Activated T-cell treated with anti-CD3 and anti-CD28 coated beads, Interleukin-2, amount 50 U/mL, for 1 hour (primary cell): ENCODE data around the gene RNH1.
"Not testable (repeated sequence)": the region's sequence is repeated elsewhere in the genome, so short reads cannot be mapped to it uniquely, and the experiment has no call there.

Experiments used
- DNase-seq: peaks from one replicate; pipeline ENCODE4 v3.0.0-alpha.2; 2020

Gene RNH1

DNA sequence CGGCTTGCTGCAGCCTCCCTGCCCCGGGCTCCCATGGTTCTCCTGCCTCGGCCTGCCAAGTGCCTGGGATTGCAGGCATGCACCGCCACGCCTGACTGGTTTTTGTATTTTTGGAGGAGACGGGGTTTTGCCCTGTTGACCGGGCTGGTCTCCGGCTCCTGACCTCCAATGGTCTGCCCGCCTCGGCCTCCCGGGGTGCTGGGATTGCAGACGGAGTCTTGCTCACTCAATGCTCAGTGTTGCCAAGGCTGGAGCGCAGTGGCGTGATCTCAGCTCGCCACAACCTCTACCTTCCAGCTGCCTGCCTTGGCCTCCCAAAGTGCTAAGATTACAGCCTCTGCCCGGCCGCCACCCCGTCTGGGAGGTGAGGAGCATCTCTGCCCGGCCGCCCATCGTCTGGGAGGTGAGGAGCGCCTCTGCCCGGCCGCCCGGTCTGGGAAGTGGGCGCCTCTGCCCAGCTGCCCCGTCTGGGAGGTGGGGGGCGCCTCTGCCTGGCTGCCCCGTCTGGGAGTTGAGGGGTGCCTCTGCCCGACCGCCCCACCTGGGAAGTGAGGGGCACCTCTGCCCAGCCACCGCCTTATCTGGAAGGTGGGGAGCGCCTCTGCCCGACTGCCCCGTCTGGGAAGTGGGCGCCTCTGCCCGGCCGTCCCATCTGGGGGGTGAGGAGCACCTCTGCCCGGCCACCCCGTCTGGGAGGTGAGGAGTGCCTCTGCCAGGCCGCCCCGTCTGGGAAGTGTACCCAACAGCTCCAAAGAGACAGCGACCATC is 10.1 kb upstream of the RNH1 start:
- not testable (repeated sequence) for DNase-seq

DNA sequence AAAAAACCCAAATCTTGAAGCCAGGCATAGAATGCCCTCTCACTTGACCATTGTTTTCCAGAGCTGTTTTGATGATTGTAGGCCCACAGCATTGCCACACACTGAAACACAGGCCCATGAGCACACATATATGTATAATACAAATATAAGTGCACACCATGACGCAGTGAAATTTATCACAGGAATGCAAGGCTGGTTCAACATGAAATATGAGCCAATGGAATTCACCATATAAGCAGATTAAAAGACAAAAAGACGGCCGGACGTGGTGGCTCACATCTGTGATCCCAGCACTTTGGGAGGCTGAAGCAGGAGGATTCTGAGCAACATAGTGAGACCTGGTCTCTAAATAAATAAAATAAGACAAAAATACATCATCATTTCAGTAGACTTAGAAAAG is 9.4 kb upstream of the RNH1 start:
- DNase-seq, result no peak

DNA sequence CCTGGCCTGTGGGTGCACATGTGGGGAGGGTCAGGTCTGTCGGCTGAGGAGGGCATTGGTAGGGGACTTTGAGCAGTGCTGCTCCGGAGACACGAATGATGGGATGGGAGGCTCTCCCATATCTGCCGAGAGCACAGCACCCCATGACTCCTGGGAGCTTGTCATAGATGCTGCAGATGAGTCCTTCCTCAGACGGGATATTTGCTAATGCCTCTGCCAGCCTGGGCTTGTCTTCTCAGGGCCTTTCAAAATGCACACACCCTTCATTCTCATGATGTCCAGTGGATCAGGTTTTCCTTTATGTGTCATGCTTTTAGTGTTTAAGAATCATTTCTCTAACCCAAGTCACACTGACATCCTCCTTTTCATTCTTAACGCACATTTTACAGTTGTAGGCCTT is 8.1 kb upstream of the RNH1 start:
- DNase-seq, result no peak

DNA sequence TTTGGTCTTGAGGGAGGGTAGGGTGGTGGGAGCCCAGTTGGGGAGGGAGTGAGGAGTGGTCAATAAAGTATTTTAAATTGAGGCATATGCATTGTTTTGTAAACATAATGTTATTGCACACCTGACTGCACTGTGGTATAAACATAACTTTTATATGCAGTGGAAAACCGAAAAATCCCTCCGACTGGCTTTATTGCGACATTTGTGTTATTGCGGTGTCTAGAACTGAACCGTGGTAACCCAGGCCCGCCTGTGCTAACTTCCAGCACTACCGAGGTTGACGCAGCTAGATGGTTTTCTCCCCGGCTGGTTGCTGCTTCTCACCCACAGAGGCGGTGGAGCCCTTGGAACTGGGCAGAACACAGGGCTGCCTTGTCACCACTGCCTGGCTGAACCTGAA is 7.6 kb upstream of the RNH1 start:
- DNase-seq, result no peak

DNA sequence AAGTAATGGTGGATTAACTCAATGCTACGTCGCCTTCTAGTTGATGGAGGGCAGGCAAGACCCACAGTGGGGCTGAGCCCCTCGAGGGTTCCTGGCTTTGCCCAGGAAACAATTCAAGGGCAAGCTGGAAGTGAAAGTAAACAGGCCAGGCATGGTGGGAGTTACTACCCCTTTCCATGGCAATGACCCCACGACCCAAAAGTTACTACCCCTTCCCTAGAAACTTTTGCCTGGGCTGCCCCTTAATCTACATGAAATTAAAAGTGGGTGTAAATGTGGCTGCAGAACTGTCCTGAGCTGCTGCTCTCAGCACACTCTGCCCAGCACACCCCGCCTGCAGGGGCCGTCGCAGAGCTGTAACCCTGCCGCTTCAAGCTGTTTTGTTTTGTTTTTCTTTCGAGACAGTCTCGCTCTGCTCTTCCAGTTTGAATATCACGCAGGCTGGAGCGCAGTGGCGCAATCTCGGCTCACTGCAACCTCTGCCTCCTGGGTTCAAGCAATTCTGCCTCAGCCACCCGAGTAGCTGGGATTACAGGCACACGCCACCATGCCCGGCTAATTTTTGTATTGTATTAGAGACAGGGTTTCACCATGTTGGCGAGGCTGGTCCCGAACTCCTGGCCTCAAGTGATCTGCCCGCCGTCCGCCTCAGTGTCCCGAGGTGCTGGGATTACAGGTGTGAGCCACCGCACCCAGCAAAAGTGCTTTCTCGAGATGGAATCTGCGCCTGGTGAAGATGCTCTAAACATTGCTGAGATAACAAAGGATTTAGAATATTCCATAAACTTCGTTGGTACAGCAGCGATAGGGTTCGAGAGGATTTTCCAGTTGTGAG is 5.9 kb upstream of the RNH1 start:
- DNase-seq, result no peak

DNA sequence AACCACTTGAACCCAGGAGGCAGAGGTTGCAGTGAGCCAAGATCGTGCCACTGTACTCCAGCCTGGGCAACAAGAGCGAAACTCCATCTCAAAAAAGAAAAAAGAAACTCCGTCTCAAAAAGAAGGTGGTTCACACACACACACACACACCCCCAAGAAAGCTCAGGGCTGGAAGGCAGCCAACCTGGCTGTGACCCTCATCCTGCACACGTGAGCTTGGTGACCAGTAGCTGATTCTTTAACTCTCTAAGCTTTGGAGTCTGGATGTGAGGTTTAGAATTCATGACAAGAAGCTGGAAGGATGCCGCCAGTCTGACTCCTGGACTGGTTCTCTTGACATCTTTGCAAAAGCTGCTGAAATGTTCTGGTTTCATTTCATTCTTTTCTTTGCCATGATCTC is 1.9 kb upstream of the RNH1 start:
- DNase-seq, result no peak

DNA sequence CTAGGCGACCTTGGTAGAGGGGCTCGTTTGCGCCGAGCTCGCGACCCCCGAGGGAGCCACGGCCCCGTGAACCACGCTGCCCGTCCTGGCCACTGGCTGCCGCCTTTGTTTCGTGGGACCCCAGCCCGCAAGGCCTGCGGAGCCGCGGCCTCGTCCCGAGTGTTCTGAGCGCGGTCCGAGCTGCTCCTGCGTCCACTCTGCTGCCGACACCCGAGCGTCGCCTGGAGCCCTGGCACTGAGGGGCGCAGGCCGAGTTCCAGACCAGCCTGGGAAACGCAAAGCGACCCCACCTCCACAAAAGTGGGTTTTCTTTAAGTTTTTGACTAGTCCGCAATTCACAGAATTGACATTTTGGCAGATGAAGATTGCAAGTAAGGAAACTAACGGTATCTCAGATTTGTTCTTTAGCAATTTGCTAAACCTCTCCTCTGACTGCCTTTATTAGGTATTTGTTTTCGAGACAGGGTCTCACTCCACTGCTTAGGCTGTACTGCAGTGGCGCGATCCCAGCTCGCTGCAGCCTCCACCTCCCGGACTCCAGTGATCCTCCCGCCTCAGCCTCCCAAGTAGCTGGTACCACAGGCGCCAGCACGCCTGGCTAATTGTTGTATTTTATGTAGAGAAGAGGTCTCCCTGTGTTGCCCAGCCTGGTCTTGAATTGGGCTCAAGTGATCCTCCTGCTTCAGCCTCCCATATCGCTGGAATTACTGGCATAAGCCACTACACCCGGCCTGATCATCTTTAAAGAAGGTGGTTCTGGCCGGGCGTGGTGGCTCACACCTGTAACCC is 879 bp upstream of the RNH1 start:
- DNase-seq, result no peak

DNA sequence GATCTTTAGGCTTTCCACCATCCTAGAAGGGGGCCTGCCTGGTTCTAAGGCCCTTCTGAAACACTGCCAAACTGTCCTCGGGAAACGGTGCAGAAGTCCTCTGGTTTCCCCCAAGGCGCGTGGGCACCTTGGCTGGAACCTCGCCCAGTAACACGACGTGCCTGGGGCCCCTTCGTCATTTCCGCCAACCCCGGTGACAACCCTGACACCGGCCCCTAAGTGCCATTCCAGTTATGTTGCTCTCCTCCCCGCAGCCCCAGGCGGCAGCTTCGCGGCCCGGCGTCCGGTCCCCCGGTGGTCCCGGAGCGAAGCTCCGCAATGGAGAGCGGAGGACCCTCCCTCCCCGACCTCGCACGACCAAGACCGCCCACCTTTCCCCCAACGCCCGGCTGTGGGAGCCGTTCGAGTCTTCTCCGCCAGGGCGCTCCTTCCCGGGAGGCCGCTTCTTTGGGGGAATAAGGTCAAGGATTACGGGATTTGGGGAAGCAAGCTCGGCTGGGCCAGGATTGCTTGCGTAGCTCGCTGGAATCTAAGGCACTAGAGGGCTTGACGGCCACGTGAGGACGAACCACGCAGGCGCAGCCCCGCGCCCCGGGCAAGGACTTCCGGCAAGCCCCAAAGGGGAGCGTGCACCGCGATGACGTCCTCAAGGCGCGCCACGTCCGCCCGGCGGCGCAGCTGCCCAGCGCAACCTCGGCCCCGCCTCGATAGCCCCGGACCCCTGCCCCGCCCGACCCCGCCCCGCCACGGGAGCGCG is 626 bp downstream of the RNH1 start:
- peak; percentile 97 for DNase-seq

DNA sequence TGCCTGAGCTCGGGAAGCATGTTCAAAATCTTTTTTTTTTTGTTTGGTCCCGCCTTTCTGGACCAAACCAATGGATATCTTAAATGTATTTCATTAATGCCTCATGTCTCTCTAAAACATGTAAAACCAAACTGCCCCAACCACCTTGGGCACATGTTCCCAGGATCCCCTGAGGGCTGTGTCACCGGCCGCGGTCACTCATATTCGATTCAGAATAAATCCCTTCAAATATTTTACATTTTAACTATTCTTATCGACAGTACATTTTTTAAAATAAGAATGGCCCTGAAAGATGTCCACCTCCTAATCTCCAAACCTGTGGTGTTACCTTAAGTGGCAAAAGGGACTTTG is 2.1 kb downstream of the RNH1 start:
- no peak for DNase-seq

DNA sequence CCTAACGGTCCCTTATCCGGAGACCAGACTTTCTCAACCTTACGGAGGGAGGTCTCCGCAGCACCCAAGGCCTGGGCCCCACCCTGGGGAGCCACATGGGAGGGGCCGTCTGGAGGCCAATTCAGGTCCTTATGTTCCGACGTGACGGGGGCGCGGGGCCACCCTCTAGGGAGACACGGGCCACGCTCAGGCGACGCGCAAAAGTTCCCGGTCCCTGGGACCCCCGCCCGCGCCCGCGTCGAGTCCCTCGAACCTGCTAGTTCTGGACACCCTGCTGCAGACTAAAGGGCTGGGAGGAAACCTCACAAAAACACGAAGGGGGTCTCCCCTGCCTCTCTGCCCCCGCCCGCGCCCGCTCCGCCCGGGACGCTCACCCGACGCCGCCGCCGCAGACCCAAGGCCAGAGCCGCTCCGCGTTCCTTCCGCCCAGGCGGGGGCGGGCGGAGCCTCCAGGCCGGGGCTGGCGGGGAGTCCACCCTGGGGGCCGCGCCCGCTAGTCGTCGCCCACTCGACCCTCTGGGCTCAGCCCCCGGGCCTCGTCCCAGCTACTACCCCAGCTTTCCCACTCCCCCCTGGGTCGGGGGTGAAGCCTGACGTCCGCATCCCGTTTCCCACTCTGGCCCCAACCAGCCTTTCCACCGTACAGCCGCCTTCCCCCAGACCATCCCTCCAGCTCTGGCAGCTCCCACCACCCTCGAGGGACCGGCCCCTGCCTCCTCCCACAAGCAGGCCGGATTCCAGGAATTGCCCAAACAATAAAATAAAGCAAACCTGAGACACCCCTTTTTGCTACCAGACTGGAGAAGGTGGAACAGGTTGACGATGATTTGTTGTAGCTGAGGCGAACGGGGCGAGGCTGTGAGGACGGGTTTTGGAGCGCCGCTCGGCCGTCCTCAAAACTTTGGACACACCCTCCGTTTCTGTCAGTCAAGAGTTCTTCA is 2.7 kb downstream of the RNH1 start:
- DNase-seq, result no peak

DNA sequence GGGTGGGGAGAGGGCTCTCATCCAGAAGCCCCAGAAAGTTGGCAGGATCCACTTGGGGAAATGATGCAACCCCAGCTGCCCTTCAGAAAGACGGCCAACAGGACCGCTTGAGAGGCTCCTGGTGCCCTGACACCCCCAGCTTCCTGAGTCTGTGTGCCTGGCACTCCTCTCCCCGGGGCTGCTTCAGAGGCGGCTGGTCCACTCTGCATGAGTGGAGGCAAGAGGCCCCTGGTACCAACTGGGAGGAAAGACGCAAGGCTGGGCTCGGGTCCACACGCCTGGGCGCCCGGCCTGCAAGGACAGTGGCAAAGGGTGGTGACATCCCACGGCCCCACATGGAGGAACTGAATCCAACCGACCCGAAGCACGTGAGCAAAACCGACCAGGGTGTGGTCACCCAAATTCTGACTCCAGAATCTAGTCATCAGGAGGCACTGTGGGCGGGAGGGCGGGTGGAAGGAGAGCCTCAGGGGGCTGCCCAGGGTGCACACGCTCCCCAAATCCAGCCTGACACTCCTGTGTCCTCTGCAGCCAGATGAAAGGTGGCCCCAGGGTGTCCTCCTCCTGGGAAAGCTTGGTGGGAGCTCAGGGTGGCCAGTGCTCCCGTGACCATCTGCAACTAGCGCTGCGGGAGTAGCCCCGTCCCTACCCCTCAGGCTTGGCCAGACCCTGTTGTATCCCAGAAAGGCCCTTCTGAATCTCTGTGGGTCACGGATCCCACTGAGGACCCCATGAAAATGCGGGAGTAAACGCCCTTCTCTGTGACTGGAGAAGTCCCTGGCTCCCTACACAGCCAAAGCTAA is 3.7 kb downstream of the RNH1 start:
- no peak for DNase-seq

DNA sequence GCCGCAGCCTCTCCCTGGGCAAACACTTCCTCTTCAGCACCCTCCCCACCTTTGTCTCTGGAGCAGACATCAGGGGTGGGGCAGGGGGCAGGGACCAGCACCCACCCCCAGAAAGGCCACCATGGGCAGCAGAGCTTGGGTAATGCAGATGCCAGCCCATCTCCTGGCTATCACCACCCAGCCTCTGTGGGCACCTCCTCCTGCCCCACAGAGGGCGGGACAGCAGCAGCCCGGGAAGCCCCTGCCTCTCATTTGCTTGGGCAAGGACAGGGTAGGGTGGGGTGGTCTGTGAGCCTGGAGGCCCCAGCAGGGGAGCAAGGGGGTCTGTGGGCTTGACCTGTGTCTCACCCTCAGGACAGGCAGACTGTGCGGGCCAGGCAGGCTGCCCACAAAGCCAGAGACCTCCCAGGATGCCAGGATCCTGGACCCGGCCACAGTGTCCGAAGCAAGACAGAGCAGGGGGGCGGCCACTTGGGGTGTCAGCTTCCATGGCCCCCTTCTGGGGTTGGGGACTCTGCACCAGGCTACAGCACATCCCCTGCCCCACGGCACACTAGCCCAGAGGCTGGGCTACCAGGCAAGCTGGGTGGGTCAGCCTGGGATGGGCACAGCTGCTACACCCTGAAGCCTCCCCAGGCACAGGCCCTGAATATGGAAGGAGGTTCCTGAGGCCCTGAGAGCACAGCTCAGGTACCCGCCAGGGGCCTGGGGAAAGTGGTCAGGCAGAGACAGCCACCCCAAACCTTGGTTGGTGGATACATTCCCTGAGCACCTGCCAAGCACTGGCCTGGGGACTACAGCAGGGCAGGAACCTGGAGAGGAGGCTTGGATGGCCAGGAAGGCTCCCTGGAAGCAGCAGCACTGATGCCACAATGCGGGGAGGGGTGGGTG is 4.5 kb downstream of the RNH1 start:
- no peak for DNase-seq

DNA sequence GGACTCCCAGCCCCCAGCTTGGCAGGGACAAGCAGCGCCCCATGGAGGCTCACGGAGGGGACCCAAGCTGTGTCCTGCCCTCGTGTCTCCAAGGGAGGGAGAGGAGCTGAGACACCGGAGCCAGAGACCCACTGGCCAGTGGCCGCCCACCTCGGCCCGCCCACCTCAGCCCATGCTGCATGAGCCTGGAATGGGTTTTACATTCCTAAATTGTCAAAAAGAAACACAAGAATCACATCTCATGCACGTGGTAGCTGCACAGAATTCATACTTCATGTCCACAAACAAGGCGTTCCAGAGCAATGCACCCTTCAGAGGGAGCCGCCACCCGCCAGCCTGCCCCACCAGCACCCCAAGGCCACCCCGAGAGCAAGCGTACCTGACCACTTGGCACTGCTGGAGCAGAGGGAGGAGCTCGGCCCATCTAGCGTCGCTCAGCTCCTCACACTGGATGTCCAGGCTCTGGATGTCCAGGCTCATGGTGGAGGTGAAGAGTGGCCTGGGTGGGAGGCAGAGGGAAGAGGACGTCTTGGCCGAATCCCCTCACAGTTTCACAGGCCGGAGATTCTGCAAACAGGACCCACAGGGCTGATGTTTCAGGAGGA is 5.3 kb downstream of the RNH1 start:
- DNase-seq, result no peak

DNA sequence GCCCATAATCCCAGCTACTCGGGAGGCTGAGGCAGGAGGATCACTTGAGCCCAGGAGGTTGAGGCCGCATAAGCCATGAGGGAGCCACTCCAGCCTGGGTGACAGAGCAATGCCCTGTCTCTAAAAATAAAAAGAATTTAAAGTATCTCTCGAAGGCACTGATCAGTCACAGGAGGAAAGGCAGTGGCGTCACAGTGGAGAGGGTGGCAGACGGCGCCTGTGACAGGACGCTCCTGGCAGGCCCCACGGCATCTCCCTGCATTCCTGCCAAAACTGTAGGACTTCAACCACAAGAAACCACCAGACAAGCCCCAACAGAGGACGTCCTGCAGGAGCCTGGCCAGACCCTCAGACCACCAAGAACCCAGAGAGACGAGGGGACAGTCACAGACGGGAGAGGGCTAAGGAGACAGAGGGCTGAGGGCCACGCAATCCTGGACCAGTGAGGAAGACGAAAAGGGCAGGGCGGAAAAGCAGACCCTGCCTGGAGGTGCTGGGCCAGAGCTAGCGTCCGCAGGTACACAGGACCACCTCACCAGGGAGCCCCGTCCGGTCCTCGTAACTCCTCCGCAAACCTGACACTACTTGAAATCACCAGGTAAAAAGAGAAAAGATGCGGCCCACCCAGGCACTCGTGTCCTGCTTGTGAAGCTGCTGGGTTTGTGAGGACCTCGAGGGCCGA is 5.9 kb downstream of the RNH1 start:
- DNase-seq, result no peak

DNA sequence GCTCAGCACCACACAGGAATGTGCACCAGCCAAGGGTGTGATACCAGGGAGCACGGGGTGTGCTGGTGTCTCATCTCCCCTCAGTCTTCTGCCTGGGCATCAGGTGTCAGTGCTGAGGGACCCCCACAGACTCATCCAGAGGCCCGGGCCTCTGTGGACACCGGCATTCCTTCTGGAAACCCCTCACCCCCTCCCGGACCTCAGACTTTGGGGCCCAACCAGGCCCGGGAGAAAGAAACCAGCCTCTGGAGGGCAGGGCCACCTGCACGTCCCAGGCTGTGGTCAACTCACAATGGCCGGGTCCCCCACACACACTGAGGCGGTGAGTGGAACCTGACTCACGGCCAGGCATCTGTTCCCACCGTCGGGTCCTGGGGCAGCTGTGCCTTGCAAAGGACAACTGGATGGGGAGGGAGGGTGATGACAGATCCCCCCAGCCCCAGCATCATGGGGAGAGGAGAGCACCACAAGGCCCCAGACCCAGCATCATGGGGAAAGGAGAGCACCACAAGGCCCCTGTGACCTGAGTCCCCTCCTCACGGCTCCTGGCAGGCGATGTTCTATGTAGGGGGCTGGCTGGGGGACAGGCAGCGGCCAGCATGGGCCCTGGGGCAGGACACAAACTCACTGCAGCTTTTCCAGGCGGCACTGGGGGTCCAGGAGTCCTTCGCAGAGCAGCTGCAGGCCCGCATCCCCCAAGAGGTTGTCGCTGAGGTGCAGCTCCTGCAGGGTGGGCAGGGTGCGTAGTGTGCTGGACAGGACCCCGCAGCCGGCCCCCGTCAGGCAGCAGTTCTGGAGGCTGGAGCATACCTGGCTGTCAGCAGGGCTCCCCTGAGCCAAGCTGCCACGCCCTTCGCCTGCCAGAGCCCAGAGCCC is 7.6 kb downstream of the RNH1 start:
- DNase-seq, result no peak

DNA sequence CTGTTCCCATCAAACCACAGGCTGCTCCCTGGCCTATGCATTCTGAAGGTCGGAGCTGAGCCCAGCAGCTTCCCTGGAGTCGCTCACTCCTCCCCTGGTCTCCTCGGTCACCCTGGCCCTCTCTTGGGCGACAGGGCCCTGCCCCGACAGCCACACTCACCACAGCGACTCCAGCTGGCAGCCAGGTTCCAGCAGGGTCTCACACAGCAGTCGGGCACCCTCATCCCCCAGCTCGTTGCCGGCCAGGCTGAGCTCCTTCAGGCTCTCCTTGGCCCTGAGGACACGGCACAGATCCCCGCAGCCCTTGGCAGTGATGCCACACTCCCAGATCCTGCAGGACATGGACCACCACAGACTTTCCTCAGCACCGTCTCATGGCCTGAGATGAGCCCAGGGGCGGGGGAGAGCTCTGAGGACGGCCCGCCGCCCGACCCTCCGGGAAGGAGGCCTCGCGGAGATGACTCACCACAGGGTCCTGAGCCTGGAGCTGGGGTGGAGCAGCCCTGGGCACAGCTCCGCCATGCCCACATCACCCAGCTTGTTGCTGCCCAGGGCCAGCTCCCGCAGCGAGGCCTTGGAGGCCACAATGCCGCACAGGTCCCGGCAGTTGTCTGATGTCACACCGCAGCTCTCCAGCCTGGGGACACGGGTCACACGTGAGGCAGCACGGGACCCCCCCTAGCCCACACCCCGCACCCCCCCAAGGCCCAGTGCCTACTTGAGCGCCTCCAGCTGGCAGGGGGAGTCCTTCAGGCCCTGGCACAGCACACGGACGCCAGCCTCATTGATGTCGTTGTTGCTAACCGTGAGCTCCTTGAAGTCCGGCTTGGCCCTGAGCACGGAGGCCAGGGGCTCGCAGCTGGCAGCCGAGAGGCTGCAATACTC is 8.5 kb downstream of the RNH1 start:
- no peak for DNase-seq
